OCI-LY7 (cell line): Measurements from ENCODE around the gene NRIP1. TPM values are rescaled to one million over a fixed set of nuclear protein-coding genes. Genes with fewer than 3 reads are reported as not detected.

ENCODE experiments used
- BruUV-seq: library from RNA; stranded (reverse); fragments of 400-500 nt; replicated peaks from 2 replicates; lab custom pipeline; 2021; lab: Mats Ljungman, UMichigan
- CTCF ChIA-PET: fragments of 300-600 bp; sonication (Branson Sonifier 250); formaldehyde crosslinking; loops from one replicate; lab custom pipeline; 2022; ENCODE audit warnings: antibody characterized with exemption; ENCODE audit not compliant: unreplicated experiment; lab: Charles Lee
- POLR2A ChIA-PET: fragments of 300-600 bp; sonication (Branson Sonifier 250); formaldehyde crosslinking; loops from one replicate; lab custom pipeline; 2022; ENCODE audit warnings: antibody characterized with exemption; lab: Charles Lee
- DNase-seq: peaks from one replicate; pipeline ENCODE4 v3.0.0-alpha.2; 2015; ENCODE audit warnings: low spot score
- H2AFZ ChIP-seq: fragments of 200-600 bp; sonication (generic), shearing (Covaris generic); 2 replicates; pipeline ENCODE4 v1.6.1; 2014; ENCODE audit warnings: mild to moderate bottlenecking, antibody characterized with exemption, low read length, moderate library complexity
- H3K27ac ChIP-seq: fragments of 200-600 bp; sonication (generic); 2 replicates; pipeline ENCODE4 v1.5.1; 2014; ENCODE audit warnings: mixed run types, low read depth, mild to moderate bottlenecking, moderate library complexity, low read length, inconsistent platforms; ENCODE audit not compliant: poor library complexity, severe bottlenecking
- H3K36me3 ChIP-seq: fragments of 200-600 bp; sonication (generic); 2 replicates; pipeline ENCODE4 v1.6.1; 2014; ENCODE audit warnings: mild to moderate bottlenecking, antibody characterized with exemption, low read length, moderate library complexity, mixed read lengths; ENCODE audit not compliant: insufficient read depth
- H3K4me1 ChIP-seq: fragments of 200-600 bp; sonication (generic); 2 replicates; pipeline ENCODE4 v1.5.1; 2014; ENCODE audit warnings: mild to moderate bottlenecking, low read length; ENCODE audit not compliant: insufficient read depth, poor library complexity, severe bottlenecking
- H3K4me2 ChIP-seq: fragments of 200-600 bp; sonication (generic); 2 replicates; pipeline ENCODE4 v1.6.1; 2014; ENCODE audit warnings: mild to moderate bottlenecking, low read length
- H3K4me3 ChIP-seq: fragments of 200-600 bp; sonication (generic); 2 replicates; pipeline ENCODE4 v1.5.1; 2014; ENCODE audit warnings: mild to moderate bottlenecking, low read depth, low read length; ENCODE audit not compliant: poor library complexity, severe bottlenecking
- H3K79me2 ChIP-seq: fragments of 200-600 bp; sonication (generic); 2 replicates; pipeline ENCODE4 v1.6.1; 2016; ENCODE audit warnings: low read depth, mild to moderate bottlenecking, low read length, moderate library complexity, mixed read lengths; ENCODE audit not compliant: insufficient read depth
- H3K9me2 ChIP-seq: fragments of 200-600 bp; sonication (generic); 2 replicates; pipeline ENCODE4 v1.6.1; 2016; ENCODE audit warnings: mild to moderate bottlenecking, low read length, mixed read lengths; ENCODE audit not compliant: insufficient read depth
- H3K9me3 ChIP-seq: fragments of 200-600 bp; sonication (generic); 2 replicates; pipeline ENCODE4 v1.6.1; 2014; ENCODE audit warnings: mild to moderate bottlenecking, mixed run types, low read length, mixed read lengths
- H4K20me1 ChIP-seq: fragments of 200-600 bp; sonication (generic); 2 replicates; pipeline ENCODE4 v1.6.1; 2014; ENCODE audit warnings: mild to moderate bottlenecking, antibody characterized with exemption, low read length, moderate library complexity, mixed read lengths; ENCODE audit not compliant: insufficient read depth
- EZH2phosphoT487 ChIP-seq: fragments of 200-600 bp; sonication (generic); IDR thresholded peaks from 2 replicates; pipeline ENCODE4 v1.6.1; 2018; ENCODE audit warnings: low read depth, borderline replicate concordance, mild to moderate bottlenecking, mixed run types, antibody characterized with exemption, low read length, moderate library complexity, mixed read lengths
- intact Hi-C: fragments of 100-400 bp; cut with micrococcal nuclease; formaldehyde crosslinking; loops from one replicate; pipeline ENCODE4 v1.10.0; 2022; ENCODE audit not compliant: unreplicated experiment
- total RNA-seq, 2 experiments: library from RNA; depleted of rRNA in 1 of 2; stranded (reverse); fragments of >200 nt in 1 of 2; shearing (Covaris generic) in 1 of 2; gene quantifications; 2 replicates each; pipeline ENCODE4 v1.2.3, GENCODE V29; 2014 to 2022
- TF ChIP-seq, protein P1 (sequence below): fragments of 200-600 bp; sonication (generic); conservative IDR thresholded peaks from 2 replicates; pipeline ENCODE4 v1.5.1; 2014; ENCODE audit warnings: mild to moderate bottlenecking, antibody characterized with exemption, low read length, moderate library complexity, mixed read lengths

NRIP1 gene
- total RNA-seq, 2 experiments from 2014 or later = not detected

DNA sequence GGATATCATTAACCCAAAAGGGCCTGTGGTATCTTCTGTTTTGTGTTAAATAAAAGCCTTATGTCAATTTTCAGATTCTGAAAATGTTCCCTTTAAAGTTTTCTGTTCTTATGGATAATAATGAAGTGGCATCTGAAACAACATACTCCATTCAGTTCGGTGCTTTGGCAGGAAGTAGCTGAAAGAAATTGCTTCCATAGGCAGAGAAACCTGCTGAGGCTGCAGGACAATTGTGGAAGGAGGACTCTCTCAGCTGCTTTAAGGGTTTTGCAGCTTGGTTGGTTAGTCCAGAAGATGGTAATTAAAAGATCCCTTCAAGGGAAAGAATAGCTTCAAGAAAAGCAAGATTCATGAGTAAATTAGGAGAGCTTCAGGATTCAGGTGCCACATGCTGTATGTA, 30.5 kb upstream of the NRIP1 start:
- H3K9me2 ChIP-seq = no peaks in the 10 kb centered on the region
- no peaks in the 10 kb centered on the region for H3K4me1 ChIP-seq
- H3K4me2 ChIP-seq = no peak overlapping the region
- no peaks in the 10 kb centered on the region for H3K36me3 ChIP-seq
- H2AFZ ChIP-seq = no peak overlapping the region
- no peak overlapping the region for H3K4me3 ChIP-seq
- H3K9me3 ChIP-seq = no peaks in the 10 kb centered on the region
- no peak for DNase-seq
- ChIA-PET CTCF (no interaction called here), POLR2A (interaction anchor here (1.4 kb wide), 1 partner anchor 9 kb away, joined by 9 read pairs; no protein-coding TSS in a partner anchor)
- intact Hi-C loops = no loop called here
- no peaks in the 10 kb centered on the region for H3K79me2 ChIP-seq
- TF ChIP-seq, protein P1, sequence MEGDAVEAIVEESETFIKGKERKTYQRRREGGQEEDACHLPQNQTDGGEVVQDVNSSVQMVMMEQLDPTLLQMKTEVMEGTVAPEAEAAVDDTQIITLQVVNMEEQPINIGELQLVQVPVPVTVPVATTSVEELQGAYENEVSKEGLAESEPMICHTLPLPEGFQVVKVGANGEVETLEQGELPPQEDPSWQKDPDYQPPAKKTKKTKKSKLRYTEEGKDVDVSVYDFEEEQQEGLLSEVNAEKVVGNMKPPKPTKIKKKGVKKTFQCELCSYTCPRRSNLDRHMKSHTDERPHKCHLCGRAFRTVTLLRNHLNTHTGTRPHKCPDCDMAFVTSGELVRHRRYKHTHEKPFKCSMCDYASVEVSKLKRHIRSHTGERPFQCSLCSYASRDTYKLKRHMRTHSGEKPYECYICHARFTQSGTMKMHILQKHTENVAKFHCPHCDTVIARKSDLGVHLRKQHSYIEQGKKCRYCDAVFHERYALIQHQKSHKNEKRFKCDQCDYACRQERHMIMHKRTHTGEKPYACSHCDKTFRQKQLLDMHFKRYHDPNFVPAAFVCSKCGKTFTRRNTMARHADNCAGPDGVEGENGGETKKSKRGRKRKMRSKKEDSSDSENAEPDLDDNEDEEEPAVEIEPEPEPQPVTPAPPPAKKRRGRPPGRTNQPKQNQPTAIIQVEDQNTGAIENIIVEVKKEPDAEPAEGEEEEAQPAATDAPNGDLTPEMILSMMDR = no peak
- TF ChIP-seq EZH2phosphoT487 = no peak
- no peaks in the 10 kb centered on the region for H4K20me1 ChIP-seq
- no TSS peak for BruUV-seq
- H3K27ac ChIP-seq = no peak overlapping the region

DNA sequence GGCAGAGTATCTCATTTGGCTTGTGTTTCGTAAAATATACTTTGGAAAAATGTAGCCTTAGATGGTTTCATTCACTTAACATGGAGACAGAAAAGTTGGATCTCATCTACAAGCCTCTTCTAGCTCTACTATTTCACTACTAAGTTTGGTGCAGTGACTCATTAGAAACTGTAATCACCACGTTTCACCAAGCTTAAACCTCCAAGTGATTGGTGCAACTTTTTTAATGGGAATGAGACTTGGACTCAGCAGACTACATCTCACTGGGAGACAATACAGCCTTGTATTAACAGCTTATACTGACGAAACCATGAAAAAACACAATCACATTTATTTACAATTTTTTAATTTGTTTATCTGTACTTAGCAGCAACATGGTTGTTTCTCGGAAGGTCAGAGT, 29.9 kb upstream of the NRIP1 start:
- no peaks in the 10 kb centered on the region for H3K36me3 ChIP-seq
- no peak overlapping the region for H3K4me2 ChIP-seq
- H4K20me1 ChIP-seq = no peaks in the 10 kb centered on the region
- CTCF ChIA-PET = no interaction called here
- H3K79me2 ChIP-seq = no peaks in the 10 kb centered on the region
- H3K4me1 ChIP-seq = no peaks in the 10 kb centered on the region
- no peak for DNase-seq
- POLR2A ChIA-PET = interaction anchor here (1.0 kb wide), 1 partner anchor 11 kb away, joined by 3 read pairs; no protein-coding TSS in a partner anchor
- intact Hi-C loops = no loop called here
- BruUV-seq = no TSS peak
- no peak overlapping the region for H2AFZ ChIP-seq
- no peak overlapping the region for H3K27ac ChIP-seq
- no peaks in the 10 kb centered on the region for H3K9me3 ChIP-seq
- TF ChIP-seq EZH2phosphoT487 = no peak
- TF ChIP-seq, protein P1 = no peak
- H3K9me2 ChIP-seq = no peaks in the 10 kb centered on the region
- H3K4me3 ChIP-seq = no peak overlapping the region

DNA sequence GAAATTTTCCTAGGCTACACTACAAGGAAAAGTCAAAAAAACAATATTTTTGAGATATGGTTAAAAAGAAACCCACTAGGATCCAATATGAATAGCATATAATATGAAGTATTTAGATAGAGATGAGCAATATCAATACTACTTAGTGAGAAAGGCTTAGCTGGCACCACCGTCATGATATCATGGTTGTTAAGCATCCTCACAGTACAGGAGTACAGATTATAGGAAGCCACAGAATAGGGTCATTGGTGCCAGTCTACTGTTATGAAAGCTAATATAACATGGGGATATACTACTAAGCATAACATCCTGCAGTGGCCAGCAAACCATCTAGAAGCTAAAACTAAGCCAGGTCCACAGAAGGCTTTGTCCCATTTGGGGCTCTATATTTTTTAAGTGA, 28.4 kb upstream of the NRIP1 start:
- TF ChIP-seq, protein P1 = no peak
- no peak for TF ChIP-seq EZH2phosphoT487
- Histone ChIP-seq H3K27ac (no peak overlapping the region), H3K4me1 (no peaks in the 10 kb centered on the region), H3K79me2 (no peaks in the 10 kb centered on the region), H3K4me3 (no peak overlapping the region), H4K20me1 (no peaks in the 10 kb centered on the region), H2AFZ (no peak overlapping the region), H3K36me3 (no peaks in the 10 kb centered on the region), H3K9me3 (no peaks in the 10 kb centered on the region), H3K9me2 (no peaks in the 10 kb centered on the region), H3K4me2 (no peak overlapping the region)
- BruUV-seq = no TSS peak
- POLR2A ChIA-PET = no interaction called here
- CTCF ChIA-PET = no interaction called here
- intact Hi-C loops = no loop called here
- no peak for DNase-seq
